ENCODE results near the gene LCE3A. TPM values are rescaled to one million over a fixed set of nuclear protein-coding genes. Genes with fewer than 3 reads are reported as not detected.
"Not testable (repeated sequence)": the region's sequence is repeated elsewhere in the genome, so short reads cannot be mapped to it uniquely, and the experiment has no call there.

Gene LCE3A
- total RNA-seq, 4 donors from 2014 or later: not detected

DNA sequence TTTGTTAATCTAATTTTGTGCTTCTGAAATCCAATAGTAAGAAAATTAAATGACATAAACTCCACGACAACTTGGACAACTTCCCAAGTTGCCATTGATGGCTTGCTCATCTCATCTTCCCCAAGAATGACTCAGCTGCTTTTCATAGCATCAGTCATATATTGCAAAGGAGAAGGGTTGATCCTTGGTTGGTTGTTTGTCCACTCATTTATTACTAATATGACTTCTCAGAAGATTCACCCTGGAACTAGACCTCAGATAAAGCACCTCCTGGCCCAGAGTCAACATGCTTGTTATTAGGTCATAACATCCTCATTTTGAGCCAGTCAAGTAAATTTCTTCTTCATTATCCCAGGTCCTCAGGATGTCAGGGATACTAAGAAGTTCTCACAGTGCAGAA is 40.3 kb downstream of the LCE3A start:
- TF ChIP-seq POLR2A (IDR thresholded peaks at IDR 0.05): no peak
- TF ChIP-seq, protein P1, sequence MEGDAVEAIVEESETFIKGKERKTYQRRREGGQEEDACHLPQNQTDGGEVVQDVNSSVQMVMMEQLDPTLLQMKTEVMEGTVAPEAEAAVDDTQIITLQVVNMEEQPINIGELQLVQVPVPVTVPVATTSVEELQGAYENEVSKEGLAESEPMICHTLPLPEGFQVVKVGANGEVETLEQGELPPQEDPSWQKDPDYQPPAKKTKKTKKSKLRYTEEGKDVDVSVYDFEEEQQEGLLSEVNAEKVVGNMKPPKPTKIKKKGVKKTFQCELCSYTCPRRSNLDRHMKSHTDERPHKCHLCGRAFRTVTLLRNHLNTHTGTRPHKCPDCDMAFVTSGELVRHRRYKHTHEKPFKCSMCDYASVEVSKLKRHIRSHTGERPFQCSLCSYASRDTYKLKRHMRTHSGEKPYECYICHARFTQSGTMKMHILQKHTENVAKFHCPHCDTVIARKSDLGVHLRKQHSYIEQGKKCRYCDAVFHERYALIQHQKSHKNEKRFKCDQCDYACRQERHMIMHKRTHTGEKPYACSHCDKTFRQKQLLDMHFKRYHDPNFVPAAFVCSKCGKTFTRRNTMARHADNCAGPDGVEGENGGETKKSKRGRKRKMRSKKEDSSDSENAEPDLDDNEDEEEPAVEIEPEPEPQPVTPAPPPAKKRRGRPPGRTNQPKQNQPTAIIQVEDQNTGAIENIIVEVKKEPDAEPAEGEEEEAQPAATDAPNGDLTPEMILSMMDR (IDR thresholded peaks at IDR 0.05): no peak
- no peak for TF ChIP-seq EP300 (IDR thresholded peaks at IDR 0.05; ENCODE audit: low read depth)
- 38 to 58% methylated on average over 1 of the region's 1 CpG for WGBS, 2 donors (ENCODE audit: low coverage in 1 of 2)
- Histone ChIP-seq H3K9me3 (no peaks in the 10 kb centered on the region), H3K36me3 (no peaks in the 10 kb centered on the region), H3K4me1 (no peaks in the 10 kb centered on the region), H3K27me3 (no peaks in the 10 kb centered on the region), H3K27ac (no peak overlapping the region), H3K4me3 (no peak overlapping the region)
- no peak for DNase-seq
- in situ Hi-C loops (cut with MboI; ENCODE audit: low pct_ligation_motif_present in 1 of 4, low pct_unique_long_range_greater_than_20kb in 1 of 4, low sequenced_read_pairs in 3 of 4) (no loop called here), intact Hi-C loops (cut with DNase I; ENCODE audit: low total_unique reads) (loop anchor here (1.0 kb wide), 1 partner anchor 36 kb away; no protein-coding TSS in a partner anchor)

DNA sequence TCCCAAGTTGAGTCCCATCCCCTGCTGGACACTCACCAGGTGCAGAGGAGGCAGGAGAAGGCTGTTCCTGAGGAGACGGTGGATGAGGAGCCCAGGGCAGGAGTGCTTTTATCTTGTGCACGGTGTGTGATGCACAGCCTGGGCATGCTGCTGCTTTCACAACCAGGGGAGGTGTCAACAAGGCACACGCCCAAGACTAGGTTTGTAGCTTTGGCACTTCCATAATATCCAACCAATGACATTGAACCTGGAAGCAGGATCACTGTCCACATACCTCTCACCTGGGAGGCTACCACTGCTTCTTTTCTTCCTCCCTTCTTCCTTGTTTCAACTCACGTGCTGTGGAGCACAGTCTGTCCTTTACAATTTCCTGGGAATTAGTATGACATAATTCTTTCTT is 42.5 kb downstream of the LCE3A start, which contains the start of gene LCE3D:
Gene LCE3D, minus strand, starts transcription at position 84 of the 400 bp plus-strand sequence. CDS start 580 bp downstream, outside the sequence.
- Histone ChIP-seq H3K9me3 (no peaks in the 10 kb centered on the region), H3K27ac (no peak within 1 kb of the TSS), H3K4me1 (no peaks in the 10 kb centered on the region), H3K36me3 (no peaks in the 10 kb centered on the region), H3K27me3 (no peaks in the 10 kb centered on the region), H3K4me3 (no peak within 1 kb of the TSS)
- WGBS, 2 donors (ENCODE audit: low coverage in 1 of 2): 41 to 61% methylated on average over 2 to 4 of the region's 4 CpGs
- intact Hi-C loops (cut with DNase I; ENCODE audit: low total_unique reads): no loop called here
- no peak for DNase-seq
- in situ Hi-C loops (cut with MboI; ENCODE audit: low pct_ligation_motif_present in 1 of 4, low pct_unique_long_range_greater_than_20kb in 1 of 4, low sequenced_read_pairs in 3 of 4): no loop called here
- TF ChIP-seq POLR2A (IDR thresholded peaks at IDR 0.05) (no peak), EP300 (IDR thresholded peaks at IDR 0.05; ENCODE audit: low read depth) (no peak), POLR2AphosphoS5 (IDR thresholded peaks at IDR 0.05) (no peak)
- TF ChIP-seq, protein P1 (IDR thresholded peaks at IDR 0.05): no peak

DNA sequence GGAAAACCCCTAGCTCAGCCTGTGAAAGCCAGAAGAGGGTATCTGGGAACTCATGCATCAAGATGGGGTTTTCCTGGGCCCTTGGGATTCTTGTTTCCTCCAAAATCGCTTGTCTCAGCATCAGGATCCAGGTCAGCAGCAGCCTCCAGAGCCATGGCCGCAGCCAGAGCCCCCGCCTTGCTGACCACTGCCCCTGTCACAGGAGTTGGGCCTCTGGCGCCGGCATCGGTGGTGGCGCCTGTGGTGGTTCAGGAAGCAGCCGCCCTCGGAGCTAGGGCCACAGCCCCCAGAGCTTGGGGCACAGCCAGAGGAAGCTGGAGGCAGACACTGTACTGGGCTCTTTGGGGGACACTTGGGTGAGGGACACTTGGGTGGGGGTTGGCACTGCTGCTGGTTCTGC is 43.4 kb downstream of the LCE3A start:
- H3K4me3 ChIP-seq; H3K27ac ChIP-seq; DNase-seq; H3K27me3 ChIP-seq; H3K4me1 ChIP-seq; H3K9me3 ChIP-seq; H3K36me3 ChIP-seq; intact Hi-C loops (cut with DNase I; ENCODE audit: low total_unique reads): not testable (repeated sequence)
- in situ Hi-C loops (cut with MboI; ENCODE audit: low pct_ligation_motif_present in 1 of 4, low pct_unique_long_range_greater_than_20kb in 1 of 4, low sequenced_read_pairs in 3 of 4): loop anchor here in 1 of 4 donors (10.0 kb wide), 1 partner anchor 55 kb away; no protein-coding TSS in a partner anchor
- whole genome bisulfite sequencing, 2 donors (ENCODE audit: low coverage in 1 of 2): 87% methylated on average over 9 of the region's 9 CpGs; no CpG with 5 or more reads in 1 of the 2 donors

DNA sequence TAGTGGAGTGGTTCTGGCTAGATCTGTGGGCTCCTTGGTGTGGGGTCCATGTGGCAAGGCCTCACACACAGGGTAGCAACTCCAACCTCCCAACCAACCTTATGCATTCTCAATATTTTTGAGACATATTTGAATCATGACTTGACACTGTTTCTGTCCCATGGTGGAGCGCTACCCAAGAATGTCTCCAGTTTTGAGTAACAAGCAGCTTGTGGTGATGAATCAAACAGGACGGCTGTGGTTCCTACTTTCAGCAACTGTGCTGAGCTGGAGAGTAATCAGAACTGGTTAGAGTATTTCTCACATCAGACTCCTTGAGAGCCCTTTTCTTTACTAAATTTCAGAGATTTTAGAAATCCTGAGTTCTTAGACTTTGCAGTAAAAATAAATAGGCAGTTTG is 45.7 kb downstream of the LCE3A start:
- intact Hi-C loops (cut with DNase I; ENCODE audit: low total_unique reads): no loop called here
- Histone ChIP-seq H3K9me3 (no peaks in the 10 kb centered on the region), H3K4me3 (no peak overlapping the region), H3K4me1 (no peaks in the 10 kb centered on the region), H3K36me3 (no peaks in the 10 kb centered on the region), H3K27ac (no peak overlapping the region), H3K27me3 (no peaks in the 10 kb centered on the region)
- no peak for DNase-seq
- WGBS, 2 donors (ENCODE audit: low coverage in 1 of 2): 80% methylated on average over 2 of the region's 2 CpGs; no CpG with 5 or more reads in 1 of the 2 donors
- no peak for TF ChIP-seq POLR2AphosphoS5 (IDR thresholded peaks at IDR 0.05)
- TF ChIP-seq POLR2A (IDR thresholded peaks at IDR 0.05): no peak
- TF ChIP-seq, protein P1 (IDR thresholded peaks at IDR 0.05): no peak
- no peak for TF ChIP-seq EP300 (IDR thresholded peaks at IDR 0.05; ENCODE audit: low read depth)
- in situ Hi-C loops (cut with MboI; ENCODE audit: low pct_ligation_motif_present in 1 of 4, low pct_unique_long_range_greater_than_20kb in 1 of 4, low sequenced_read_pairs in 3 of 4): loop anchor here in 1 of 4 donors (10.0 kb wide), 1 partner anchor 58 kb away; no protein-coding TSS in a partner anchor

Small RNA genes within 50 kb of the gene (small RNA-seq; reads per million reads assigned to genes)
- gene LCE3A: 0 reads per million in 4 donors
- 0 reads per million in 4 donors for gene LCE3B

Other genes with a start within 250 kb of the LCE3A start
- gene CRNN, start 208.8 kb downstream of the LCE3A start, total RNA-seq: not detected
- not detected for gene LCE5A, start 112.3 kb downstream of the LCE3A start, total RNA-seq
- gene CRCT1, start 108.6 kb downstream of the LCE3A start, total RNA-seq: not detected
- gene LCE3E, start 56.3 kb downstream of the LCE3A start, total RNA-seq: not detected
- gene LCE3D, start 42.6 kb downstream of the LCE3A start, total RNA-seq: not detected
- gene LCE3C, start 22.9 kb downstream of the LCE3A start, total RNA-seq: not detected
- not detected for gene LCE3B, start 9.3 kb downstream of the LCE3A start, total RNA-seq
- not detected for gene LCE2D, start 40.3 kb upstream of the LCE3A start, total RNA-seq
- not detected for gene LCE2C, start 52.2 kb upstream of the LCE3A start, total RNA-seq
- gene LCE2B, start 63.0 kb upstream of the LCE3A start, total RNA-seq: not detected
- gene LCE2A, start 75.2 kb upstream of the LCE3A start, total RNA-seq: not detected
- gene LCE4A, start 85.1 kb upstream of the LCE3A start, total RNA-seq: not detected
- gene KPRP, start 134.9 kb upstream of the LCE3A start, total RNA-seq: not detected
- not detected for gene LCE1F, start 152.0 kb upstream of the LCE3A start, total RNA-seq
- gene LCE1E, start 163.2 kb upstream of the LCE3A start, total RNA-seq: not detected
- not detected for gene LCE1D, start 173.6 kb upstream of the LCE3A start, total RNA-seq
- not detected for gene LCE1C, start 183.5 kb upstream of the LCE3A start, total RNA-seq
- not detected for gene LCE1B, start 188.9 kb upstream of the LCE3A start, total RNA-seq
- not detected for gene LCE1A, start 204.4 kb upstream of the LCE3A start, total RNA-seq
- not detected for gene LCE6A, start 219.8 kb upstream of the LCE3A start, total RNA-seq
- not detected for gene LCE7A, start 236.9 kb upstream of the LCE3A start, total RNA-seq